Right lobe of liver (tissue), 6 donors: ENCODE results near the gene IFNA17. TPM values are rescaled to one million over a fixed set of nuclear protein-coding genes. Genes with fewer than 3 reads are reported as not detected.
"Not testable (repeated sequence)": the region's sequence is repeated elsewhere in the genome, so short reads cannot be mapped to it uniquely, and the experiment has no call there.

Source experiments
- ATAC-seq, 4 donors: fragments of 200-7000 bp; cut with Tn5 transposase; one replicate each; pipeline ENCODE4 v1.9.1; 2020; ENCODE audit warnings: mild to moderate bottlenecking in 4 of 4, moderate library complexity in 4 of 4
- DNase-seq, 3 donors: peaks; one replicate each; pipeline ENCODE4 v3.0.0-alpha.2; 2020
- H3K27ac ChIP-seq, 3 donors: fragments of 200-600 bp; one replicate each; pipeline ENCODE4 v1.8.0; 2022
- H3K27me3 ChIP-seq, 2 donors: fragments of 200-600 bp; one replicate each; pipeline ENCODE4 v1.8.0; 2022
- H3K36me3 ChIP-seq, 4 donors: fragments of 200-600 bp; sonication (generic) in 1 of 4; one replicate each; pipeline versions ENCODE4 v1.5.1 to v1.8.0; 2017 to 2022; ENCODE audit warnings: control low read depth in 1 of 4
- H3K4me1 ChIP-seq, 4 donors: fragments of 200-600 bp; sonication (generic) in 1 of 4; one replicate each; pipeline versions ENCODE4 v1.5.1 to v1.8.0; 2017 to 2022; ENCODE audit warnings: control low read depth in 1 of 4
- H3K4me3 ChIP-seq, 3 donors: fragments of 200-600 bp; one replicate each; pipeline ENCODE4 v1.8.0; 2022
- H3K9me3 ChIP-seq, 4 donors: fragments of 200-600 bp; sonication (generic) in 1 of 4; one replicate each; pipeline versions ENCODE4 v1.5.1 to v1.8.0; 2017 to 2022; ENCODE audit warnings: control low read depth in 1 of 4
- POLR2A ChIP-seq: fragments of 450-650 bp; IDR thresholded peaks from one replicate; pipeline ENCODE4 v1.6.1; 2017; ENCODE audit warnings: antibody characterized with exemption, mild to moderate bottlenecking
- WGBS: methylation state at CpG from one replicate; pipeline ENCODE4 v1.1.6; 2018; ENCODE audit warnings: low coverage, low lambda C conversion rate; ENCODE audit not compliant: insufficient coverage; ENCODE audit errors: missing lambda C conversion rate; 5-methylcytosine and 5-hydroxymethylcytosine counted together
- intact Hi-C, 2 donors: fragments of 100-400 bp; cut with DNase I; formaldehyde crosslinking; loops; one replicate each; pipeline versions ENCODE4 v1.11.2 to v1.14.1; 2022
- total RNA-seq, 6 experiments: library from RNA; depleted of rRNA in 2 of 6; stranded (reverse); fragments of >200 nt in 2 of 6; fragmentation: NEBNext Ultra II Directional in 3 of 6; extraction: Animal tissue kit (Norgen Biotek cat#: 25700) in 3 of 6; gene quantifications; one replicate each; pipeline versions ENCODE4 v1.1.0 to v1.2.4, GENCODE V29; 2016 to 2023
- TF ChIP-seq, protein P1 (sequence below), 4 donors: fragments of 200-600 bp in 3 of 4; fragments of 450-650 bp in 1 of 4; IDR thresholded peaks; one replicate each; pipeline versions ENCODE4 v1.5.1 to v1.8.0; 2016 to 2022; ENCODE audit warnings: antibody characterized with exemption in 4 of 4, mild to moderate bottlenecking in 2 of 4
- donor health status: DM: no; HTN: yes; CAD: no.
- donor health status: DM: no; HTN: no; CAD: no.
- donor health status: DM: no; HTN: no; CAD: no.
- donor health status: DM: no; HTN: yes; CAD: no.
- donor health status: DM: no; HTN: yes; CAD: no.

IFNA17 gene
- total RNA-seq, 6 experiments from 2014 or later = not detected

DNA sequence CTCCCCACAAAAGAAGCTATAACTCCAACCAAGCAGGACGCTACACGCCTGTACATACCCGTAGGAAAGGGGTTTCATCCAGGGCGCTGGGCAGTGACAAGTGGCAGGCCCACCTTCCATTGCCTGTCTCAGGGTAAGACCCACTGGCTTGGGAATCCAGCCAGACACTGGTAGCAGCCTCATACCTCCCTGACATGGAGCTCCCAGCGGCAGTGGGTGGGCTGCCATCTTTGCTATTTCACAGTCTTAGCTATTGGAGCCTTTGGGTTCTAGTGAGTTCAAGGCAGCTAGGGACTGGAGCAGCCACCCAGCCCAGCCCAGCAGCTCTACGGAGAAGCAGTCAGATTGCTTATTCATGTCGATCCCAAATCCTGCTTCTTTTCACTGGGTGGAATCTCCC lies 17.7 kb downstream of the IFNA17 start:
- H3K4me3 ChIP-seq = no peak overlapping the region
- intact Hi-C loops = no loop called here
- ATAC-seq (no peak), DNase-seq (no peak)
- no peaks in the 10 kb centered on the region for H3K36me3 ChIP-seq
- WGBS = no CpG with 5 or more reads among the region's 7 CpGs
- H3K9me3 ChIP-seq = no peaks in the 10 kb centered on the region
- TF ChIP-seq, protein P1, sequence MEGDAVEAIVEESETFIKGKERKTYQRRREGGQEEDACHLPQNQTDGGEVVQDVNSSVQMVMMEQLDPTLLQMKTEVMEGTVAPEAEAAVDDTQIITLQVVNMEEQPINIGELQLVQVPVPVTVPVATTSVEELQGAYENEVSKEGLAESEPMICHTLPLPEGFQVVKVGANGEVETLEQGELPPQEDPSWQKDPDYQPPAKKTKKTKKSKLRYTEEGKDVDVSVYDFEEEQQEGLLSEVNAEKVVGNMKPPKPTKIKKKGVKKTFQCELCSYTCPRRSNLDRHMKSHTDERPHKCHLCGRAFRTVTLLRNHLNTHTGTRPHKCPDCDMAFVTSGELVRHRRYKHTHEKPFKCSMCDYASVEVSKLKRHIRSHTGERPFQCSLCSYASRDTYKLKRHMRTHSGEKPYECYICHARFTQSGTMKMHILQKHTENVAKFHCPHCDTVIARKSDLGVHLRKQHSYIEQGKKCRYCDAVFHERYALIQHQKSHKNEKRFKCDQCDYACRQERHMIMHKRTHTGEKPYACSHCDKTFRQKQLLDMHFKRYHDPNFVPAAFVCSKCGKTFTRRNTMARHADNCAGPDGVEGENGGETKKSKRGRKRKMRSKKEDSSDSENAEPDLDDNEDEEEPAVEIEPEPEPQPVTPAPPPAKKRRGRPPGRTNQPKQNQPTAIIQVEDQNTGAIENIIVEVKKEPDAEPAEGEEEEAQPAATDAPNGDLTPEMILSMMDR (IDR thresholded peaks at IDR 0.05) = no peak
- no peak for TF ChIP-seq POLR2A
- no peak overlapping the region for H3K27ac ChIP-seq
- no peaks in the 10 kb centered on the region for H3K27me3 ChIP-seq
- no peaks in the 10 kb centered on the region for H3K4me1 ChIP-seq

- intact Hi-C loops, DNase-seq, H3K27me3 ChIP-seq, H3K4me3 ChIP-seq, H3K9me3 ChIP-seq, H3K4me1 ChIP-seq, H3K36me3 ChIP-seq, H3K27ac ChIP-seq, ATAC-seq: not testable (repeated sequence)
- WGBS = 47% methylated on average over 2 of the region's 3 CpGs
Observed at GRCh38 chr9:21207043-21207442, 21.0 kb downstream of the IFNA17 start, which contains the start of gene IFNA10. Gene IFNA10 (minus strand): TSS chr9:21207143. CDS start chr9:21207097, 46 bp downstream.

GRCh38 chr9:21205204-21205603 lies 22.8 kb downstream of the IFNA17 start:
- H3K27me3 ChIP-seq = no peaks in the 10 kb centered on the region
- intact Hi-C loops = no loop called here
- H3K36me3 ChIP-seq = no peaks in the 10 kb centered on the region
- no peak overlapping the region for H3K27ac ChIP-seq
- ATAC-seq = no peak
- no peak for TF ChIP-seq POLR2A
- TF ChIP-seq, protein P1 (IDR thresholded peaks at IDR 0.05) = no peak
- no peak overlapping the region for H3K4me3 ChIP-seq
- no peaks in the 10 kb centered on the region for H3K4me1 ChIP-seq
- DNase-seq = no peak
- no peaks in the 10 kb centered on the region for H3K9me3 ChIP-seq

DNA sequence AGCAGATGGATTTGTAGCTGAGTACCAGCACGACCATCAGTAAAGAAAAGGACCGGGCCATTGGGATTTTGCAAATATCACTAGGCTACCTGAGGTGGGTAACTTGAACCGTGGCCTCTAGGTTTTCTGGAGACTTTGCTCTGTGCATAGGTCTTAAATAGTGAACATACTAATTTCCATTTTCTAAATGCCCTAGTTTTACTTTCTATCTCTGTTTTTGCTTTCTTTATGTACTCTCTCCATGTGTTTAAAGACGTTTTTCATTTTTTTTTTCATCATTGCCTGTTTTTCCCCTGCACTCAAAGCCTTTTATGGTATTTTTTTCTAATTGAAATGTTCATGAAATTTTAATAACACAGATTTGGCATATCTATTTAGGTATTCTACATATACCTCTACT lies 25.9 kb downstream of the IFNA17 start, which contains the start of gene IFNA7:
Gene IFNA7 (minus strand): TSS at position 101 of the 400 bp plus-strand sequence. CDS start 40 bp downstream, at position 61.
- 41% methylated on average over 4 of the region's 4 CpGs for WGBS
- H3K27ac ChIP-seq, H3K4me1 ChIP-seq, ATAC-seq, H3K36me3 ChIP-seq, H3K9me3 ChIP-seq, H3K4me3 ChIP-seq, H3K27me3 ChIP-seq, DNase-seq, intact Hi-C loops: not testable (repeated sequence)

- H3K4me1 ChIP-seq, H3K9me3 ChIP-seq, H3K4me3 ChIP-seq, H3K36me3 ChIP-seq, H3K27me3 ChIP-seq, intact Hi-C loops, DNase-seq, H3K27ac ChIP-seq: not testable (repeated sequence)
- TF ChIP-seq, protein P1 (IDR thresholded peaks at IDR 0.05) = peak; percentile 22 to 49 (median 42)
- WGBS = 33% methylated on average over 5 of the region's 6 CpGs
- ATAC-seq = peak; percentile 65 to 89 (median 73)
Observed at GRCh38 chr9:21194867-21195776, 32.9 kb downstream of the IFNA17 start.

GRCh38 chr9:21187487-21187886 lies 40.5 kb downstream of the IFNA17 start, which contains the start of gene IFNA4:
Gene IFNA4 (minus strand): TSS chr9:21187587. CDS start chr9:21187531, 56 bp downstream.
- H3K27me3 ChIP-seq, H3K27ac ChIP-seq, ATAC-seq, H3K4me1 ChIP-seq, intact Hi-C loops, DNase-seq, H3K9me3 ChIP-seq, H3K36me3 ChIP-seq, H3K4me3 ChIP-seq: not testable (repeated sequence)
- WGBS = 54% methylated on average over 3 of the region's 3 CpGs
